HG03460 (cell line): ENCODE data around the gene GRIK5.
A peak's percentile ranks its signal among the peaks of the same experiment; 100 is the strongest.
"Not testable (repeated sequence)": the region's sequence is repeated elsewhere in the genome, so short reads cannot be mapped to it uniquely, and the experiment has no call there.

ENCODE experiments used
- ATAC-seq: cut with Tn5 transposase; IDR thresholded peaks from one replicate; pipeline ENCODE4 v1.9.1; 2021; ENCODE audit not compliant: unreplicated experiment

Gene GRIK5

GRCh38 chr19:42051166-42052115 lies 18.6 kb downstream of the GRIK5 start:
- no peak for ATAC-seq

GRCh38 chr19:42048992-42049391 lies 21.0 kb downstream of the GRIK5 start:
- no peak for ATAC-seq

GRCh38 chr19:42045575-42045974 lies 24.4 kb downstream of the GRIK5 start:
- no peak for ATAC-seq

GRCh38 chr19:42042455-42043170 lies 27.4 kb downstream of the GRIK5 start:
- no peak for ATAC-seq

GRCh38 chr19:42040491-42040890 lies 29.5 kb downstream of the GRIK5 start:
- not testable (repeated sequence) for ATAC-seq

GRCh38 chr19:42040031-42040430 lies 30.0 kb downstream of the GRIK5 start:
- ATAC-seq: no peak

- ATAC-seq: no peak
Measured at GRCh38 chr19:42038666-42039065, 31.3 kb downstream of the GRIK5 start.

- ATAC-seq: no peak
Measured at GRCh38 chr19:42037649-42038048, 32.4 kb downstream of the GRIK5 start.

GRCh38 chr19:42034640-42035391 lies 35.2 kb downstream of the GRIK5 start:
- ATAC-seq: peak; percentile 52

- no peak for ATAC-seq
Measured at GRCh38 chr19:42033413-42033812, 36.6 kb downstream of the GRIK5 start.

- ATAC-seq: no peak
Measured at GRCh38 chr19:42032431-42032830, 37.6 kb downstream of the GRIK5 start.

GRCh38 chr19:42030645-42031440 lies 39.2 kb downstream of the GRIK5 start:
- no peak for ATAC-seq

- no peak for ATAC-seq
Measured at GRCh38 chr19:42028304-42029216, 41.4 kb downstream of the GRIK5 start.

- no peak for ATAC-seq
Measured at GRCh38 chr19:42024622-42025111, 45.3 kb downstream of the GRIK5 start.

- no peak for ATAC-seq
Measured at GRCh38 chr19:42023943-42024260, 46.1 kb downstream of the GRIK5 start.

- no peak for ATAC-seq
Measured at GRCh38 chr19:42023121-42023942, 46.7 kb downstream of the GRIK5 start.

GRCh38 chr19:42022616-42023015 lies 47.4 kb downstream of the GRIK5 start:
- ATAC-seq: no peak

- no peak for ATAC-seq
Measured at GRCh38 chr19:42021185-42021584, 48.8 kb downstream of the GRIK5 start.
